K562 (cell line): Measurements from ENCODE around the gene CCDC183.

Experiments used
- CTCF ChIP-seq, 3 experiments: IDR thresholded peaks in 2 of 3; conservative IDR thresholded peaks in 1 of 3; 2 replicates each; pipeline ENCODE4 v1.5.1; 2011 to 2012; ENCODE audit warnings: low read length in 3 of 3, mild to moderate bottlenecking in 3 of 3, control low read depth in 2 of 3, improper control_type of control experiment in 1 of 3, inconsistent platforms in 1 of 3, low read depth in 1 of 3, mixed read lengths in 1 of 3, moderate library complexity in 1 of 3; ENCODE audit not compliant: insufficient read depth in 2 of 3
- GATA2 ChIP-seq: sonication (generic); formaldehyde crosslinking; IDR thresholded peaks from 2 replicates; pipeline ENCODE4 v1.4.0; 2020; ENCODE audit warnings: mild to moderate bottlenecking, missing genetic modification reagents
- L3MBTL2 ChIP-seq: fragments of 450-650 bp; IDR thresholded peaks from 2 replicates; pipeline ENCODE4 v1.6.1; 2016; ENCODE audit warnings: mild to moderate bottlenecking, moderate library complexity
- NCOR1 ChIP-seq: fragments of 450-650 bp; IDR thresholded peaks from 2 replicates; pipeline ENCODE4 v1.6.1; 2016; ENCODE audit warnings: mild to moderate bottlenecking, moderate library complexity
- NR1H2 ChIP-seq: sonication (generic); formaldehyde crosslinking; IDR thresholded peaks from 2 replicates; pipeline ENCODE4 v1.4.0; 2020; ENCODE audit warnings: mild to moderate bottlenecking, missing genetic modification reagents
- NR2C2 ChIP-seq, 2 experiments: fragments of 200-800 bp in 1 of 2; sonication (Bioruptor generic) in 1 of 2; sonication (generic) in 1 of 2; formaldehyde crosslinking in 1 of 2; IDR thresholded peaks; 2 replicates each; pipeline versions ENCODE4 v1.6.1 to v1.8.0; 2016 to 2022; ENCODE audit warnings: mild to moderate bottlenecking in 1 of 2, missing compliant biosample characterization in 1 of 2, missing genetic modification characterization in 1 of 2, missing genetic modification reagents in 1 of 2
- POLR2A ChIP-seq: fragments of 450-650 bp; conservative IDR thresholded peaks from 2 replicates; pipeline ENCODE4 v1.6.1; 2016
- POLR2AphosphoS5 ChIP-seq: IDR thresholded peaks from 2 replicates; pipeline ENCODE4 v1.6.1; 2011; ENCODE audit warnings: mild to moderate bottlenecking, low read depth, low read length, moderate library complexity; ENCODE audit not compliant: control insufficient read depth, insufficient read depth
- ZC3H4 ChIP-seq: sonication (generic); formaldehyde crosslinking; IDR thresholded peaks from 2 replicates; pipeline ENCODE4 v1.9.0; 2021; ENCODE audit warnings: missing genetic modification reagents, borderline replicate concordance
- TF ChIP-seq, protein P1 (sequence below): fragments of 450-650 bp; conservative IDR thresholded peaks from 2 replicates; pipeline ENCODE4 v1.6.1; 2016; ENCODE audit warnings: missing genetic modification characterization, low read depth, mild to moderate bottlenecking, missing compliant biosample characterization, moderate library complexity
- TF ChIP-seq, protein P2 (sequence below): sonication (generic); formaldehyde crosslinking; IDR thresholded peaks from 2 replicates; pipeline ENCODE4 v1.8.0; 2023; ENCODE audit warnings: mild to moderate bottlenecking, missing genetic modification reagents
- TF ChIP-seq, protein P3 (sequence below), 2 experiments: fragments of 450-650 bp; formaldehyde crosslinking in 1 of 2; IDR thresholded peaks; 2 replicates each; pipeline versions ENCODE4 v1.4.0 to v1.6.1; 2014 to 2020; ENCODE audit warnings: mild to moderate bottlenecking in 2 of 2, borderline replicate concordance in 1 of 2, low read depth in 1 of 2

- TF ChIP-seq GATA2: no peak
- TF ChIP-seq, protein P1, sequence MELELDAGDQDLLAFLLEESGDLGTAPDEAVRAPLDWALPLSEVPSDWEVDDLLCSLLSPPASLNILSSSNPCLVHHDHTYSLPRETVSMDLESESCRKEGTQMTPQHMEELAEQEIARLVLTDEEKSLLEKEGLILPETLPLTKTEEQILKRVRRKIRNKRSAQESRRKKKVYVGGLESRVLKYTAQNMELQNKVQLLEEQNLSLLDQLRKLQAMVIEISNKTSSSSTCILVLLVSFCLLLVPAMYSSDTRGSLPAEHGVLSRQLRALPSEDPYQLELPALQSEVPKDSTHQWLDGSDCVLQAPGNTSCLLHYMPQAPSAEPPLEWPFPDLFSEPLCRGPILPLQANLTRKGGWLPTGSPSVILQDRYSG (tag): no peak
- TF ChIP-seq NCOR1: no peak
- TF ChIP-seq NR1H2 (CRISPR knock-in tag): no peak
- TF ChIP-seq ZC3H4: no peak
- no peak for TF ChIP-seq CTCF (IDR thresholded peaks at IDR 0.05 in 2 of 3, conservative IDR thresholded peaks at IDR 0.05 in 1 of 3; ENCODE audit: insufficient read depth in 2 of 3, low read depth in 1 of 3, low read length in 3 of 3)
- no peak for TF ChIP-seq POLR2A
- TF ChIP-seq, protein P2, sequence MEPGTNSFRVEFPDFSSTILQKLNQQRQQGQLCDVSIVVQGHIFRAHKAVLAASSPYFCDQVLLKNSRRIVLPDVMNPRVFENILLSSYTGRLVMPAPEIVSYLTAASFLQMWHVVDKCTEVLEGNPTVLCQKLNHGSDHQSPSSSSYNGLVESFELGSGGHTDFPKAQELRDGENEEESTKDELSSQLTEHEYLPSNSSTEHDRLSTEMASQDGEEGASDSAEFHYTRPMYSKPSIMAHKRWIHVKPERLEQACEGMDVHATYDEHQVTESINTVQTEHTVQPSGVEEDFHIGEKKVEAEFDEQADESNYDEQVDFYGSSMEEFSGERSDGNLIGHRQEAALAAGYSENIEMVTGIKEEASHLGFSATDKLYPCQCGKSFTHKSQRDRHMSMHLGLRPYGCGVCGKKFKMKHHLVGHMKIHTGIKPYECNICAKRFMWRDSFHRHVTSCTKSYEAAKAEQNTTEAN (CRISPR knock-in tag): no peak
- TF ChIP-seq, protein P3, sequence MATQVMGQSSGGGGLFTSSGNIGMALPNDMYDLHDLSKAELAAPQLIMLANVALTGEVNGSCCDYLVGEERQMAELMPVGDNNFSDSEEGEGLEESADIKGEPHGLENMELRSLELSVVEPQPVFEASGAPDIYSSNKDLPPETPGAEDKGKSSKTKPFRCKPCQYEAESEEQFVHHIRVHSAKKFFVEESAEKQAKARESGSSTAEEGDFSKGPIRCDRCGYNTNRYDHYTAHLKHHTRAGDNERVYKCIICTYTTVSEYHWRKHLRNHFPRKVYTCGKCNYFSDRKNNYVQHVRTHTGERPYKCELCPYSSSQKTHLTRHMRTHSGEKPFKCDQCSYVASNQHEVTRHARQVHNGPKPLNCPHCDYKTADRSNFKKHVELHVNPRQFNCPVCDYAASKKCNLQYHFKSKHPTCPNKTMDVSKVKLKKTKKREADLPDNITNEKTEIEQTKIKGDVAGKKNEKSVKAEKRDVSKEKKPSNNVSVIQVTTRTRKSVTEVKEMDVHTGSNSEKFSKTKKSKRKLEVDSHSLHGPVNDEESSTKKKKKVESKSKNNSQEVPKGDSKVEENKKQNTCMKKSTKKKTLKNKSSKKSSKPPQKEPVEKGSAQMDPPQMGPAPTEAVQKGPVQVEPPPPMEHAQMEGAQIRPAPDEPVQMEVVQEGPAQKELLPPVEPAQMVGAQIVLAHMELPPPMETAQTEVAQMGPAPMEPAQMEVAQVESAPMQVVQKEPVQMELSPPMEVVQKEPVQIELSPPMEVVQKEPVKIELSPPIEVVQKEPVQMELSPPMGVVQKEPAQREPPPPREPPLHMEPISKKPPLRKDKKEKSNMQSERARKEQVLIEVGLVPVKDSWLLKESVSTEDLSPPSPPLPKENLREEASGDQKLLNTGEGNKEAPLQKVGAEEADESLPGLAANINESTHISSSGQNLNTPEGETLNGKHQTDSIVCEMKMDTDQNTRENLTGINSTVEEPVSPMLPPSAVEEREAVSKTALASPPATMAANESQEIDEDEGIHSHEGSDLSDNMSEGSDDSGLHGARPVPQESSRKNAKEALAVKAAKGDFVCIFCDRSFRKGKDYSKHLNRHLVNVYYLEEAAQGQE (IDR thresholded peaks at IDR 0.05; ENCODE audit: borderline replicate concordance): no peak
- TF ChIP-seq, protein P3 (CRISPR knock-in tag; IDR thresholded peaks at IDR 0.05; ENCODE audit: low read depth): no peak
- TF ChIP-seq POLR2AphosphoS5: no peak
- TF ChIP-seq L3MBTL2: no peak
- no peak for TF ChIP-seq NR2C2 (CRISPR knock-in tag; IDR thresholded peaks at IDR 0.05)
- TF ChIP-seq NR2C2 (tag; IDR thresholded peaks at IDR 0.05): no peak
Measured at GRCh38 chr9:136829412-136829811, 33.3 kb downstream of the CCDC183 start.
